Choroid plexus epithelial cell (primary cell): ENCODE results near the gene B9D2.

Experiments
- DNase-seq: peaks from one replicate; pipeline ENCODE4 v3.0.0-alpha.2; 2010; ENCODE audit warnings: low read depth
- H3K4me3 ChIP-seq: 2 replicates; pipeline ENCODE4 v1.5.1; 2011; ENCODE audit warnings: low read depth, mild to moderate bottlenecking, control low read depth, low read length, moderate library complexity
- TF ChIP-seq, protein P1 (sequence below): conservative IDR thresholded peaks from 2 replicates; pipeline ENCODE4 v1.5.1; 2011; ENCODE audit warnings: low read depth, mild to moderate bottlenecking, control low read depth, inconsistent platforms, low read length, moderate library complexity

Gene B9D2

DNA sequence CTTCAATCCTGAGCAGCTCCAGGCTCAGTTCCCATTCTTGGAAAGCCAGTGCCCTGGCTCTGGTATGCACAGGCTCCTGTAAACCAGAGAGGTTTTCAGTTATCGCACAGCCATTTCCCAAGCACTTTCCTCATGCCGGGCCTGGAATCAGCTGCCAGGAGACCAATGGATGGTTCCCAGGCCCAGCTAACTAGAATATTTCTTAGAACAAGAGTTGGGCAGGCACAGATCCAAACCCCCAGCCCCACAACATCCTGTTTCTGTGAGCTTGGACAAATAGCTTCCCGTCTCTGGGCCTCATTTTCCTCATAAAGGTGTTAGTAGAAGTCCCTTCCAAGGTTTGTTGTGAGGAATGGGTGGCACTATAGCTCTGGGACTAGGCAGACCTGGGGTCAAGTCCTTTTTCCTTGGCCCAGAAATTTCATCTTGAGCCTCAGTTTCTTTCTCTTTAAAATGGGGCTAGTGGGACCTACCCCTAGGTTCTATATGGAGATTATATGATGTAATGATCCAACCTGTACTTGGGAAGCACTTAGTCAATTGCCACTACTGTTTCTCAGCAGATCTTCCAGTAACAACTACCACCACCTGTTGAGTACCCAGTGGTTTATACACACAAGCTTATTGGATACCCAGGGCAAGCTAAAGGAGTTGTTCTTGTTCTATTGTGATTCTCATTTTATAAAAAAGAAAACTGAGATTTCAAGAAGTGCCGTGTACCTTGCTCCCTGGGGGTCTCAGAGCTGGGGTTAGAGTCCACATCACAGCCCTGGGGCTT is 59.1 kb downstream of the B9D2 start:
- H3K4me3 ChIP-seq: no peak overlapping the region
- no peak for DNase-seq

More for the DNA sequence above, 59.1 kb downstream of the B9D2 start:
- TF ChIP-seq, protein P1, sequence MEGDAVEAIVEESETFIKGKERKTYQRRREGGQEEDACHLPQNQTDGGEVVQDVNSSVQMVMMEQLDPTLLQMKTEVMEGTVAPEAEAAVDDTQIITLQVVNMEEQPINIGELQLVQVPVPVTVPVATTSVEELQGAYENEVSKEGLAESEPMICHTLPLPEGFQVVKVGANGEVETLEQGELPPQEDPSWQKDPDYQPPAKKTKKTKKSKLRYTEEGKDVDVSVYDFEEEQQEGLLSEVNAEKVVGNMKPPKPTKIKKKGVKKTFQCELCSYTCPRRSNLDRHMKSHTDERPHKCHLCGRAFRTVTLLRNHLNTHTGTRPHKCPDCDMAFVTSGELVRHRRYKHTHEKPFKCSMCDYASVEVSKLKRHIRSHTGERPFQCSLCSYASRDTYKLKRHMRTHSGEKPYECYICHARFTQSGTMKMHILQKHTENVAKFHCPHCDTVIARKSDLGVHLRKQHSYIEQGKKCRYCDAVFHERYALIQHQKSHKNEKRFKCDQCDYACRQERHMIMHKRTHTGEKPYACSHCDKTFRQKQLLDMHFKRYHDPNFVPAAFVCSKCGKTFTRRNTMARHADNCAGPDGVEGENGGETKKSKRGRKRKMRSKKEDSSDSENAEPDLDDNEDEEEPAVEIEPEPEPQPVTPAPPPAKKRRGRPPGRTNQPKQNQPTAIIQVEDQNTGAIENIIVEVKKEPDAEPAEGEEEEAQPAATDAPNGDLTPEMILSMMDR: no peak
